ENCODE measurements around the gene LRRN4CL. TPM values are rescaled to one million over a fixed set of nuclear protein-coding genes. Genes with fewer than 3 reads are reported as not detected.

The LRRN4CL gene
- total and polyA plus RNA-seq, 9 of the 15 experiments (the other 6 are each of a cell fraction or from before 2014, with no cell fraction given) = 0.03 to 0.11 (median 0.05) TPM; not detected in 4

- TF ChIP-seq USF1 (CRISPR knock-in tag; IDR thresholded peaks at IDR 0.05) = 0 out of 2 replicates have a peak, but pooled peaks have one; percentile 10
- TF ChIP-seq GTF3C2 (IDR thresholded peaks at IDR 0.05; ENCODE audit: borderline replicate concordance, extremely low read depth, insufficient read length) = no peak
- no peak for TF ChIP-seq ZNF311 (CRISPR knock-in tag; IDR thresholded peaks at IDR 0.05)
- TF ChIP-seq TBL1XR1 (IDR thresholded peaks at IDR 0.05; ENCODE audit: low read length in 2 of 2) = no peak
- TF ChIP-seq CGGBP1 (CRISPR knock-in tag; IDR thresholded peaks at IDR 0.05) = no peak
- peak; percentile 87 to 90 (median 87) for TF ChIP-seq CTCF (IDR thresholded peaks at IDR 0.05 in 2 of 3, conservative IDR thresholded peaks at IDR 0.05 in 1 of 3; ENCODE audit: insufficient read depth in 2 of 3, low read depth in 1 of 3, low read length in 3 of 3)
- no peak for TF ChIP-seq TFE3 (CRISPR knock-in tag; IDR thresholded peaks at IDR 0.05)
- no peak for TF ChIP-seq CBX1 (IDR thresholded peaks at IDR 0.05; ENCODE audit: low read depth)
- TF ChIP-seq HSF4 (CRISPR knock-in tag; IDR thresholded peaks at IDR 0.05; ENCODE audit: borderline replicate concordance) = no peak
- no peak for TF ChIP-seq ZFP30 (CRISPR knock-in tag; IDR thresholded peaks at IDR 0.05; ENCODE audit: borderline replicate concordance)
- no peak for TF ChIP-seq ARID1B (IDR thresholded peaks at IDR 0.05)
- no peak for TF ChIP-seq KLF13 (tag; IDR thresholded peaks at IDR 0.05; ENCODE audit: borderline replicate concordance, low read depth)
- 0 out of 2 replicates have a peak, but pooled peaks have one; percentile 6 for TF ChIP-seq MAFK (IDR thresholded peaks at IDR 0.05; ENCODE audit: low read length)
- TF ChIP-seq FOXO4 (CRISPR knock-in tag; IDR thresholded peaks at IDR 0.05) = no peak
- no peak for TF ChIP-seq PTBP1 (IDR thresholded peaks at IDR 0.05; ENCODE audit: low read depth, low read length)
- no peak for TF ChIP-seq ETV5 (CRISPR knock-in tag; IDR thresholded peaks at IDR 0.05; ENCODE audit: low read depth)
- no peak for TF ChIP-seq POLR3G (IDR thresholded peaks at IDR 0.05; ENCODE audit: extremely low read depth, insufficient read length, insufficient replicate concordance)
- no peak for TF ChIP-seq HOXB6 (CRISPR knock-in tag; IDR thresholded peaks at IDR 0.05; ENCODE audit: borderline replicate concordance)
These were observed 5.3 kb upstream of the LRRN4CL start (continued) for GRCh38 chr11:62694455-62695167.

All from K562 (cell line).